ENCODE measurements around the gene RNF220. TPM values are rescaled to one million over a fixed set of nuclear protein-coding genes. Genes with fewer than 3 reads are reported as not detected.

RNF220 gene
- total RNA-seq, 2 donors from 2014 or later = 121 to 125 TPM

DNA sequence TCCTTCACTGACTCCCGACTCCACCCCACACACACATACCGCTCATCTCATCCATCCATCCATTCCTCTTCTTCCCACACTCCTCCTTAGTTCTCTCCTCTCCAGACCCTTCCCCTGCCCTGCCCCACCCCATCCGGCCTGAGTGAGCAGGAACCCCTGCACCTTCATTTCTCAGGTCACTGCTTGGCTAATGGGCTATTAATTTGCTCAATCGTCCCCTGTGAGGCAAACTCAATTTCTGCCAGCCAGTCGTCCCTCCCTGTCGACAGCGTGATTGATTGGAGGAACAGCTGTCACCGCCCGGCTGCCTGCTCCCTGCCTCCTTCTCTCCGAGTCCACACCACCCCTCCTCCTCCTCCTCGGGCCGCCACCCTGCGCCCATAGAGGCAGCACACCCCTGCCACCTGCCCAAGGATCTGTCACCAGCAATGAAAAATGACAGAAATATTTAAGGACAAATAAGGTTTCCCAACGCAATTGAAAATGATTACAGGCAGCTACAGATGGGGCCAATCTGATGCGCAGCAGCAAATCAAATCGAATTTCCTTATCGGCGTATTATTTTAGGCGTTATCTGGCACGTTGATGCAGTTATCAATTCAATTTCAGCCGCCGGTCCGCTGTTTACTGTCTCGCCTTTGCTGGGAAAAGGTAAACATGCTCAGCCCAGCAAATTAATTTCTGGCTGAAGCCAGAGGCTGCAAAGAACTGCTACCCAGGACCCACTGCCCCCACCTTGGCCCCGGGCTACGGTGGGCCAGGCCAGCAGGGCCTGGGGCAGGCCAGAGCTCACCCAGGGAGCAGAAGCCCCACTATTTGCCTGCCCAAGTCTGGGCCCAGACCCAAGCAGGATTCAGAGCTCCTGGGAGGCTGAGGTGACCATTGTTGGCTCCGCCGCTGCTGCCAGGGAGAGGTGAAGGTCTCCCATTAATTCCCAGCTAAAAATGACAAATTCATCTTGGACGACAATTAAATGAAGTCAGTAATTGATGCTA is 197.9 kb downstream of the RNF220 start:
- H3K4me1 ChIP-seq (ENCODE audit: control insufficient read depth in 1 of 2, low read depth in 2 of 2) = no peaks in the 10 kb centered on the region
- H3K27ac ChIP-seq = no peak overlapping the region
- no peaks in the 10 kb centered on the region for H3K27me3 ChIP-seq (replicated peaks; ENCODE audit: insufficient read depth)
- no peak overlapping the region for H3K4me3 ChIP-seq
- no peaks in the 10 kb centered on the region for H3K36me3 ChIP-seq
- no peak for DNase-seq (ENCODE audit: low spot score)
- no peak for ATAC-seq (ENCODE audit: insufficient number of reproducible peaks, low FRiP score, low read depth)
- TF ChIP-seq, protein P1, sequence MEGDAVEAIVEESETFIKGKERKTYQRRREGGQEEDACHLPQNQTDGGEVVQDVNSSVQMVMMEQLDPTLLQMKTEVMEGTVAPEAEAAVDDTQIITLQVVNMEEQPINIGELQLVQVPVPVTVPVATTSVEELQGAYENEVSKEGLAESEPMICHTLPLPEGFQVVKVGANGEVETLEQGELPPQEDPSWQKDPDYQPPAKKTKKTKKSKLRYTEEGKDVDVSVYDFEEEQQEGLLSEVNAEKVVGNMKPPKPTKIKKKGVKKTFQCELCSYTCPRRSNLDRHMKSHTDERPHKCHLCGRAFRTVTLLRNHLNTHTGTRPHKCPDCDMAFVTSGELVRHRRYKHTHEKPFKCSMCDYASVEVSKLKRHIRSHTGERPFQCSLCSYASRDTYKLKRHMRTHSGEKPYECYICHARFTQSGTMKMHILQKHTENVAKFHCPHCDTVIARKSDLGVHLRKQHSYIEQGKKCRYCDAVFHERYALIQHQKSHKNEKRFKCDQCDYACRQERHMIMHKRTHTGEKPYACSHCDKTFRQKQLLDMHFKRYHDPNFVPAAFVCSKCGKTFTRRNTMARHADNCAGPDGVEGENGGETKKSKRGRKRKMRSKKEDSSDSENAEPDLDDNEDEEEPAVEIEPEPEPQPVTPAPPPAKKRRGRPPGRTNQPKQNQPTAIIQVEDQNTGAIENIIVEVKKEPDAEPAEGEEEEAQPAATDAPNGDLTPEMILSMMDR (IDR thresholded peaks at IDR 0.05) = no peak
- H3K9me3 ChIP-seq = no peaks in the 10 kb centered on the region

DNA sequence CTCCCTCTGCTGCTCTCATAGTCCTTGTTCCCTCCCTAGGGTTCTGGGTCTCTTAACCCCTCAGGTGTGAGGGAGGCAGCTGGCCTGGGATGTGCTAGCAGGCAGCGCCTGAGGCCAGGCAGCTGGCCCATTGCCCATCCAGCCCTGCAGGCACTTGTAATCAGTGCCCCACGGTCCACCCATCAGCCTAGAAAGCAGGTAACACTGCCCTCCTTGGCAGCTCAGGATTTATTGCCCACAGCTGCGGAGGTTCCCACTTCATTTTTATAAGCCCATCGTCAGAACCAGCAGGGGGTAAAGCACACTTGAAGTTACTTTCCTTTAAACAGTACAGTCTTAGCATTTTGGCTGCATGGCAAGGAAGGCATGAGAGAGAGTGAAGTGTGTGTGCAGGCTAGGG is 198.7 kb downstream of the RNF220 start:
- no peak for DNase-seq (ENCODE audit: low spot score)
- Histone ChIP-seq H3K4me1 (ENCODE audit: control insufficient read depth in 1 of 2, low read depth in 2 of 2) (no peaks in the 10 kb centered on the region), H3K9me3 (no peaks in the 10 kb centered on the region), H3K4me3 (no peak overlapping the region), H3K36me3 (no peaks in the 10 kb centered on the region), H3K27ac (no peak overlapping the region), H3K27me3 (replicated peaks; ENCODE audit: insufficient read depth) (no peaks in the 10 kb centered on the region)
- ATAC-seq (ENCODE audit: insufficient number of reproducible peaks, low FRiP score, low read depth) = no peak
- TF ChIP-seq, protein P1 (IDR thresholded peaks at IDR 0.05) = no peak

DNA sequence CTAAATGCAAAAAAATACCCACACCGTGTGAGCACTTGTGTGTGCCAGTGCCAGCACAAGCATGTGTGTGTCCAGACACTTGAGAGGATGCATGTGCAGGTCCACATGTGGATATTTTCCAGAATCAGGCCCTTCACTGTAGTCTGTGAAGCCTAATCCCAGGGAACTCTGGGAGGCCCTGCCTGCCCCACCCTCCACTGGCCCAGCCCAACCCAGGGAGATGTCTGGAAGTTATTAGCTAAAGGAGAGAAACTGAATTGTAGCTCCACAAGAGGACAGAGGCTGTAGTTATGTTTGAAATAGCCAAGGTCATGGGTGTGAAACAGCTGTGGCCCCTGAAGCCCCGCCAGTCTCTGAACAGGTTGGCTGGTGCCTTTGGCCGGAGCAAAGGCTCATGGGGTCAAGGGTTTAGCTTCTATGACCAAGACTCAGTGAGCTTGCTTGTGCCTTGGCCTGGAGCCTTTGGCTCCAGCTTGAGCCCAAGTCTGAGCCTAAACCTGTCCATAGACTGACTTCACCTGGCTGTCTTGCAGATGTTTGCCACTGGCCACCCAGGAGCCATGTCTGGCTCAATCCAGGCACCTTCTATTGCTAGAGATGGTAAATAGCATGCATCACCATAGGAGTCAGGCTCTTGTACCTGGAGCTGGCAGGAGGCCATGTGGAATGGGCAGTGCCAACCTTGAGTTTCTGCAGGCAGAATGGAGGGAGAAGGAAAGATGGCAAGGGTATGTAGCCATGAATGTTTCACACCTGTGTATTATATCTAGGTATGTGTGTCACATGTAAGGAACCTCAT is 199.3 kb downstream of the RNF220 start:
- no peak for DNase-seq (ENCODE audit: low spot score)
- Histone ChIP-seq H3K36me3 (no peaks in the 10 kb centered on the region), H3K27me3 (replicated peaks; ENCODE audit: insufficient read depth) (no peaks in the 10 kb centered on the region), H3K4me1 (ENCODE audit: control insufficient read depth in 1 of 2, low read depth in 2 of 2) (no peaks in the 10 kb centered on the region), H3K9me3 (no peaks in the 10 kb centered on the region), H3K4me3 (no peak overlapping the region), H3K27ac (no peak overlapping the region)
- TF ChIP-seq, protein P1 (IDR thresholded peaks at IDR 0.05) = no peak
- no peak for ATAC-seq (ENCODE audit: insufficient number of reproducible peaks, low FRiP score, low read depth)

DNA sequence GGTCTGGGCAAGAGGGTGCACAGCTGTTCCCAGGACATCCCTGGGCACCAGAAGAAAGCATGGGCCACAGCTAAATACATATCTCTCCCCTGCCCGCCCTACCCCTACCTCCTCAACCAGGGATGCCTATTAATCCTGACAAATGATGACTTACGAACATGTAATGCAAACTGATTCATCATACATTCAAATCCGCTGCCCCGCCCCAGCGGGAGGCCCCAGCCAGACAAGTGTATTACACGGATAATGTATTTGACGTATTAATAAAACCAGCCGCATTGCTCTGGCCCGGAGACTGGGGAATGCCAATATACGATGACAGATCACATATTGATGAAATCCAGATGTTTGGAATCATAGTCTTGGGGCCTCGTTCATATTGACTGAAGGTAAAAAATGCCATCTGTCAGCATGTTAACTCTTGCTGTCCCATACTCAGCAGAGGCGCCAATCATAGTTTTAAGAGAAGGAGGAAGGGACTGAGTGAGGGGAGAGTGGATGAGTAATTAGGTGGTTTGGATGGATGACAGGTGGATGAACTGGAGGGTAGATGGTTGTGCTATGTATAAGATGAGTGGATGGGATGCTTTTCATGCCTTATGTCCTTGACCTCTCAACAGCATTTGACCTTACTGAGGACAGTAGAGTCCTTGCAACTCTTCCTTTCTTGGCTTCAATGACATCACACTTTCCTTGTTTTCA is 201.0 kb downstream of the RNF220 start:
- no peaks in the 10 kb centered on the region for H3K9me3 ChIP-seq
- ATAC-seq (ENCODE audit: insufficient number of reproducible peaks, low FRiP score, low read depth) (no peak), DNase-seq (ENCODE audit: low spot score) (no peak)
- H3K27ac ChIP-seq = no peak overlapping the region
- TF ChIP-seq, protein P1 (IDR thresholded peaks at IDR 0.05) = no peak
- H3K36me3 ChIP-seq = no peaks in the 10 kb centered on the region
- H3K4me3 ChIP-seq = no peak overlapping the region
- no peaks in the 10 kb centered on the region for H3K4me1 ChIP-seq (ENCODE audit: control insufficient read depth in 1 of 2, low read depth in 2 of 2)
- no peaks in the 10 kb centered on the region for H3K27me3 ChIP-seq (replicated peaks; ENCODE audit: insufficient read depth)

All from thoracic aorta (tissue), 2 donors.